Frontal cortex (tissue), 4 donors: ENCODE measurements around the gene POLD2. TPM values are rescaled to one million over a fixed set of nuclear protein-coding genes. Genes with fewer than 3 reads are reported as not detected.
A peak's percentile ranks its signal among the peaks of the same experiment; 100 is the strongest.

Experiments
- DNase-seq, 2 donors: peaks; one replicate each; pipeline ENCODE4 v3.0.0; 2012; ENCODE audit warnings: low spot score in 2 of 2
- FAIRE-seq: peaks from 2 replicates; lab custom pipeline; 2012; peaks lifted over from hg19 to GRCh38; lab: Jason Lieb, UNC
- small RNA-seq: library from RNA; depleted of rRNA; stranded (forward); fragments of <200 nt; gene quantifications from one replicate; pipeline ENCODE3, GENCODE V24; 2014
- total RNA-seq: library from RNA; depleted of rRNA; stranded (reverse); fragments of >200 nt; gene quantifications from one replicate; pipeline ENCODE4 v1.2.3, GENCODE V29; 2014
- donor health status: control.
- donor health status: control.
- donor health status: control.

The POLD2 gene
- total RNA-seq, 1 donor from 2014 or later, result 46.1 TPM

DNA sequence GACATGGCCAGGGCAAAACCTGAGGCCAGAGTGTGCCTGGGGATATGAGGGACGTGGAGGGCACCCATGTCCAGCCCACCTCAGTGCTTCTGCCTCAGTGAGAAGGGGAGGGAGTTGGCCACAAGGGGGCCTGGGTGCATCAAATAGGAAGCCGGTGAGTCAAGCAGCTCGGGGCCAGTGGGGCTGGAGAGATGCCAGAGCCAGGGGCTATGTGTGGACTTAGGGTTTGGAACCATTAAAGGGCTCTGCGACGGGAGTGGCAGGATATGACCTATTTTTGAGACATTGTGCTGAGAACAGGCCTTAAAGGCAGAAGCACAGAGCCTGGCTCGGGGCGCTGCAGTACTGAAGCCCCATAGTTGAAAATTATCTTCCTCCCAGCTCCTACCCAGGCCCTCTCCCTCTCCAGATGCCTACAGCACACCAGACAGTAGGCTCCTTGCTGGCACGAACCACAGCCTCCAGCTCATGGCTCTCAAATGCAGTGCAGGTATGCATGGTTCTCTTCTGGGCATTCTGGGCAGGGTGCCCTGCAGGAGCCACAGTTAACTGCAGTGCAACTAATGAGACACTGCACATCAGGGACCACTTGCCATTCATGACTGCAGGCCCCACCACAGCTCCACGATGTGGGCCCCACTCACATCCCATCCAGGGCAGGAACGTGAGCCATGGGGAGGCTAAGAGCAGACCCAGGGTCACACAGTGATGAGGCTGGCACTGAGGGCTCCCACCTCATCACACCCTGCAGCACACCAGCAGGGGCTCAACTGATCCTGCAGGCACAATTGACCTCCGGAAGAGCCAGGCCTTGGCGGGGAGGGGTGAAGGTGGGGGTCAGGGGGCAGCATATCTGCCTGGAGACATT is 50.8 kb downstream of the POLD2 start:
- DNase-seq, result peak in 1 of 2 donors; percentile 78
- no peak for FAIRE-seq

DNA sequence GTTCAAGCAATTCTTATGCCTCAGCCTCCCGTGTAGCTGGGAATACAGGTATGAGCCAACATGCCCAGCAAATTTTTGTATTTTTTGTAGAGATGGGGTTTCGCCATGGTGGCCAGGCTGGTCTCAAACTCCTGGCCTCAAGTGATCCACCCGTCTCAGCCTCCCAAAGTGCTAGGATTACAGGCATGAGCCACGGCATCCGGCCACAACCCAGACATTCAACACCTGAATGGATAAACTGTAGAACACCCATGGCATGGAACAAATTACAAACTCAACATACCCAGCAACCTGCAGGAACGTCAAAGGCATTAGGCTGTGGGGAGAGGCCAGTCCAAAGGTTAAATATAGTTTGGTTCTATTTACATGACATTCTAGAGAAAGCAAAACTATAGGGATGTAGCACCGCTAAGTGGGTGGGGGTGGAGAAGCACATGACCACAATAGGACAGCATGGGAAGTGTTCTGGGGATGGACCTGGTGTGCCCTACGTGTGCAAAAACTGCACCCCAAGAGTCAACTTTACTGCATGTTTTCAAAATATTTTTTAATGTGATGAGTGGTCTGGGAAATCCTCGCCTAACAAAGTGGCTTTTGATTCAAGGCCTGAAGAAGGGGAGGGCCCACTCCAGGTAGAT is 51.5 kb downstream of the POLD2 start:
- no peak for FAIRE-seq
- no peak for DNase-seq

DNA sequence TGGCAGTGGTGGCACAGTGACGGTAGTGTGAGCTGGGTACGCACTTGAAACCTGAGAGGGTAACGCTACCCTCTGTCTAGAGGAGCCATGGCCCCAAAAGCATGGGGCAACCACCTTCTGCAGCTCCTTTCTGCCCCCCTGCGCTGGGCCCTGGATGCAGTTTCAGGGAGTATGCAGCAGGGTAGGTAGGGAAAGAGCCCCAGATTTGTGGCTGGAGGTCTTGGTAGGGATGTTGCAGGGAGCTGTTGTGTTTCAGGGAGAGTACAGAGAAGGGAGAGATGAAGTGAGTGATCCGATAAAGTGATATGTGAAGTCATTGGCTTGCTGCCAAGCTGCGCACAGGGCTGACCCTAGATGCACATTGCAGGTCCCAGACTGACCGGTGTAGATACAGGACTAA is 55.3 kb downstream of the POLD2 start:
- FAIRE-seq (no peak), DNase-seq (no peak)

DNA sequence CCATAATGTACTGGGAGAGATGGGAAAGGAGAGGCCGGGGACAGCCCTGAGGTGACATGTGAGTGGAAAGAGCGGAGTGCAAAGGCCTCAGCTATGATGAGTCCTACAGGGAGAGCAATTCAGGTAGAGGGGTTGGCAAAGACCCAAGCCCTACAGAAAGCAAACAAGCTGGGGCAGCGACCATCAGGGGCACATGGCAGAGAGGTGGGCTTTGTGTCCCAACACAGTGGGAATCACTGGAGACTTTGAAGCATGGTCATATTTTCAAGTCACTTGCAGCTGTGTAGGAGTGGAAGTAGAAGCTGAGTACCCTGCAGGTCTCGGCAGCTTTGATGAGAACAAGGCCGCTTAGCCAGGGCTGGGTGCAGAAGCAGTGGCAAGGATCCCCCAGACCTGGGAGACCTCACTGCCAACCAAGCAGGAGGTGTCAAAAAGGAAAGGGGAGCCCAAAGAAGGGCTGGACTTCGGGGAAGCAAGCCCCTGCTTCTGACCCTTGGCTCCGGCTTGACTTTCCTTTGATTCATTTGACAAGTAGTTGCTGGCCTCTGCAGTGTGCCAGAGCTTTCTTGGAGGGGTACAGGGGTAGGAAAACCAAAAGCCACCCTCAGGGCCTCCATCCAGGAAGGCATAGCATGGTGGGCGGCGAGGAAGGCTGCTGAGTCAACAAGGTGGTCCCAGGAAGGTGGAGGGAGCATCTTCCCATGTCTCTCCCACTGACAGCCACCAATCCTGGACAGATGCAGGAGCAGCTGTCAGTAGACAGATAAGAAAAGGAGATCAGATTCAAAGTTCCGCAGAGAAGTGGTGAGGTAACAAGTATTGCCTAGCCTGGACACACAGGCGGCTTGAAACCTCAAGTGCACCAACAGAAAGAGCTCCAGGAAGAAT is 56.0 kb downstream of the POLD2 start:
- DNase-seq, result no peak
- FAIRE-seq, result no peak

DNA sequence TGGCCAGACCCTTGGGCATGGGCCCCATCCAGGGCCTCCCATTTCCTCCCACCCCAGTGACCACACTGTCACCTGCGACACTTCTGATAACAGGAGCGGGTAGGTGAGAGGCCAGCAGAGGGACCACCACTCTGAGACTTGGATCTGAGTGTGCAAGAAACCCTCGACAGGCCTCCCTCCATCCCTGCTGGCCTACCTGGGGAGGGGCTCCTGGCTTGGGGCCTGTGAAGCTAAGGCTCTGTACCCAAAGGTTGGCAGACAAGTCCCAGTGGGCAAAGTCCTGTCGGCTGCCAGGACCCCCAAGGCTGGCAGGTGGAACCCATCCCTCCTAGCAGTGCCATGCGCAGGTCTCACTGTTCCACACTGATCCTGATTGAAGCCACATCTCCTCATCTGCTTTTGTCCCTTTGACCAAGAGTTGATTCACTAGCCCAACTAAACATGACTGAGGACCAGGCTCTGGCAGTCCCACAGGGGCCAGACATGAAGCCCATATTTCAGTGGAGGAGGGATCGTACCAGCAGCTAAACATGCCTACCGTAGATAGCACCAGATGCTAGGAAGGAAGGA is 56.8 kb downstream of the POLD2 start:
- FAIRE-seq (no peak), DNase-seq (no peak)

DNA sequence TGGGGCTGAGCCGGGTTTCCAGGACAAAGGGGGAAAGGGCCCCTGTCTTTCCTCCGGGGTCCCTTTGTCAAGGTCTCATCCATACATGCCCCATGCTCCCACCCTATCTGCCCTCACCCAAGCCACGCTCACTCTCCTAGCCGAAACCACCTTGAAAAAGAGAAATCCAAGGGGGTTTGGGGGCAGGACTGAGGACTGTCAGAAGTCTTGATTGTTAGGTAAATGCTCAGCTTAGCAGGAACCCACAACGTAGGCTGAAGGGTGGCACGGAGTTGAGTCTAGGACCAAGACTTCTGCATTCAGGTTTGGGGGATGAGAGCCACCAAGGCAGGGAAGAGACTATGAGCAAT is 57.3 kb downstream of the POLD2 start:
- FAIRE-seq (no peak), DNase-seq (no peak)

DNA sequence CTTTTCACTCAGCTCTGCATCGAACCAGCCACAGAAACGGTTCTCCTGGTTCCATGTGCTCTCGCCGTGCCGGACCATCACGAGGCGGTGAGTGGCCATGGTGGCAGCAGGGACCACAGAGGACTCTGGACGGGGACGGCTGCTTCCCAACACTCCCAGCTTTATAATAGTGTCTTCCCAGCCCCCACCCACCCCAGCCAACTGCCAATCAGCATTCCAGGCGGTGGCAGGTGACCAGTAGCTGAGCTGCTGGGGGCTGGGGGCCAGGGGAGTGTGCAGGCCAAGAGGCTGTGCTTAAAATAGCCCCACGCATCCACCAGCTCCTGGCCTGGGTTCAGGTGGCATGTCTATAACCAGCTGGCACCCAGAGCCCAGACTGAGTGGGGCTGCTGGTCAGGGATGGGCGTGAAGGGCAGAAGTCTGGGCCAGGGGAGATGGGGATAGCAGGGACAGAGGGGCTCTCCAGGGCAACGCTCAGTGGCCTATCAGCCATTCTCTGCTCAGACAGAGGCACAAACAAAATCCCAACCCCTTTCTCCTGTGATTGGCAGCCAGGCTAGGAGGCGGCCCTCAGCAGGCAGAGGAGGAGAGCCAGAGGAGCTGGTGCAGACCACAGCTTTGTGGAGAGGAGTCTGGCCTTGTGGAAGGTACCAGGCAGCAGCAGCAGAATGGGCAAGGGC is 57.8 kb downstream of the POLD2 start, which contains the start of gene PGAM2:
PGAM2 (minus strand) TSS at position 137 of the 680 bp plus-strand sequence; CDS start at position 99, 38 bp downstream.
- DNase-seq (no peak), FAIRE-seq (no peak)

DNA sequence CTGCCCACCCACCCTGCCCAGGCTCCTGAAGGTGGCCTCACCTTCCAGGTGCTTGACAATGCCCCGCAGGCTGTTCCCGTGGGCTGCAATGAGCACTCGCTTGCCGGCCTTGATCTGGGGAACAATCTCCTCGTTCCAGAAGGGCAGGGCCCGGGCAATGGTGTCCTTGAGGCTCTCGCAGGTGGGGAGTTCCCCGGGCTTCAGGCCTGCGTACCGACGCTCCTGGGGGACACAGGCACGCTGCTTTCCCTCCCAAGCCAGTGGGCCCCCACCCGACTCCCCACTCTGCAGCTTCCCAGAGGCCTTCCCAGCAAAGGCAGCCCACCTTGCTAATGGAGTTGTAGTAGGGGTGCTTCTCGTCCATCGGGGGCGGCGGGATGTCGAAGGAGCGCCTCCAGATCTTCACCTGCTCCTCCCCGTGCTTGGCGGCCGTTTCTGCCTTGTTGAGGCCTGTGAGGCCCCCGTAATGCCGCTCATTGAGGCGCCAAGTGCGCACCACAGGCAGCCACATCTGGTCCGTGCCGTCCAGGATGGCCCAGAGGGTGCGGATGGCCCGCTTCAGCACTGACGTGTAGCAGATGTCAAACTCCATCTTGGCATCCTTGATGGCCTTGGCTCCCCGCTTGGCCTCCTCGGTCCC is 58.4 kb downstream of the POLD2 start:
- DNase-seq (no peak), FAIRE-seq (no peak)

Small RNA genes lying within 50 kb of the gene (small RNA-seq; reads per million reads assigned to genes)
- not detected for gene RNA5SP230

Other genes with a start within 250 kb of the POLD2 start
- 42.8 TPM for gene URGCP, start 217.0 kb downstream of the POLD2 start, total RNA-seq
- gene UBE2D4, start 197.1 kb downstream of the POLD2 start, total RNA-seq, result 9.0 TPM
- not detected for gene SPDYE1, start 125.7 kb downstream of the POLD2 start, total RNA-seq
- gene DBNL, start 78.8 kb downstream of the POLD2 start, total RNA-seq, result 48.1 TPM
- 4.5 TPM for gene PGAM2, start 58.0 kb downstream of the POLD2 start, total RNA-seq
- gene POLM, start 41.0 kb downstream of the POLD2 start, total RNA-seq, result 3.7 TPM
- gene AEBP1, start 19.2 kb downstream of the POLD2 start, total RNA-seq, result 4.1 TPM
- 1.6 TPM for gene MYL7, start 17.8 kb upstream of the POLD2 start, total RNA-seq
- 6.5 TPM for gene GCK, start 65.9 kb upstream of the POLD2 start, total RNA-seq
- gene YKT6, start 77.4 kb upstream of the POLD2 start, total RNA-seq, result 53.0 TPM
- 99.5 TPM for gene CAMK2B, start 202.0 kb upstream of the POLD2 start, total RNA-seq